Hematopoietic multipotent progenitor cell treated with erythropoietin and hydrocortisone succinate and interleukin-3 and kit ligand, for 15 days (in vitro differentiated cells): ENCODE measurements around the gene SPATA9.

Experiments
- DNase-seq: peaks from one replicate; pipeline ENCODE4 v3.0.0-alpha.2; 2015; ENCODE audit warnings: low spot score

SPATA9 gene, protein sequence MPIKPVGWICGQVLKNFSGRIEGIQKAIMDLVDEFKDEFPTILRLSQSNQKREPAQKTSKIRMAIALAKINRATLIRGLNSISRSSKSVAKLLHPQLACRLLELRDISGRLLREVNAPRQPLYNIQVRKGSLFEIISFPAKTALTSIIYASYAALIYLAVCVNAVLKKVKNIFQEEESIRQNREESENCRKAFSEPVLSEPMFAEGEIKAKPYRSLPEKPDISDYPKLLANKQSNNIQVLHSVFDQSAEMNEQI

DNA sequence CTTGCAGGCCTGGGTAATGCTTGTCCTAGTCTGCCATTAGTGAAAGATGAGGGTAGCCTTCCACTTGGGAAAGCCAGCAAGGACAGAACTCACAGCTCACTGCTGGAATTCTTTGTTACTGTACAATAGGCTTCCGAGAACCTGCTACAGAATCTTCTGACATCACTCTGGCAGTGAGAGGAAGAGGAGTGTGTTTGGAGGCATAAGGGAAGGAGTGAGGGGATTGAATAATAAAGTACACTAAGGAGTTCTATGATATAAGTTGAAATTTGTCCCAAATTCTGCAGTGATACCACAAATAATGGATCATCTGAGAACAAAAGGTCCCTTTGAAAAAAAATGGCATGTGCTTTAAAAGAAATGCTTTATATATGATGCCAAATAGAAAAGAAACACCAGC, at the start of gene SPATA9:
SPATA9 (minus strand) TSS at position 101 of the 400 bp plus-strand sequence. CDS start 137 bp downstream, outside the sequence.
- no peak for DNase-seq

DNA sequence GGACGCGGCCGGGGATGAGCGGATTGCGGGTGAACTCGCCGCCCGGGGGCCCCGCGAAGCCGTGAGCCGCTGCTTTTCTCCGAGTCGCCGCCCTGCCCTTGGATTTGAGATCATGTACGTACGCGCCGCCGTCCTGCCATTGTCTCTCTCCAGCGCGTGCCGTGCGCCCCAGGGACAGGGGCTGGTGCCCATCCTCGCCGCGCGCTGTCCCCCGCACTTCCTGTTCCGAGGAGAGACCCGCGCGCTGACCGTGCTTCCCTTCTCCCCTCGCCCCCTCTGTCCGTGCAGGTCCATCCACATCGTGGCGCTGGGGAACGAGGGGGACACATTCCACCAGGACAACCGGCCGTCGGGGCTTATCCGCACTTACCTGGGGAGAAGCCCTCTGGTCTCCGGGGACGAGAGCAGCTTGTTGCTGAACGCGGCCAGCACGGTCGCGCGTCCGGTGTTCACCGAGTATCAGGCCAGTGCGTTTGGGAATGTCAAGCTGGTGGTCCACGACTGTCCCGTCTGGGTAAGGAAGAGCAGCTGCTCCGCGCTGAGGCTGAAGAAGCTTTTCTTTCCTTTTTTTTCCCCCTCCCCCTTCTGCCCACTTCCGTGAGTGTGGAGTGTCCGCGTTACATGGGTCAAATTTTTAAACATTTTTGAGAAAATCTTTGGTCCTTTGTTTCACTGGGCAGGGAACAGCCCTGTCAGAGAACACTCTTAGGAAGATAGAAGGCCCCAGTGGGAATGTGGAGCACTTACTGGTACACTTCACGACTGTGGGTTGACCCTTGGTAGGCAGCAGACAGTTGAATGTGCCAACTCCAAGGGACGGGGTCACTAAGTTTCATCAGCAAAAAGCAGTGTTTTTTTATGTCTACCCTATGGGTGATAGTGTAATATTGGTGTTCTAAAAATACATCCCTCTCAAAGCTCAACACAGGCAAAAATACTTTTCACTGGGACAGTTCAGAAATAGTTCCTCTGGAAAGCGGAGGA, 49.1 kb upstream of the SPATA9 start:
- DNase-seq: peak; percentile 43

DNA sequence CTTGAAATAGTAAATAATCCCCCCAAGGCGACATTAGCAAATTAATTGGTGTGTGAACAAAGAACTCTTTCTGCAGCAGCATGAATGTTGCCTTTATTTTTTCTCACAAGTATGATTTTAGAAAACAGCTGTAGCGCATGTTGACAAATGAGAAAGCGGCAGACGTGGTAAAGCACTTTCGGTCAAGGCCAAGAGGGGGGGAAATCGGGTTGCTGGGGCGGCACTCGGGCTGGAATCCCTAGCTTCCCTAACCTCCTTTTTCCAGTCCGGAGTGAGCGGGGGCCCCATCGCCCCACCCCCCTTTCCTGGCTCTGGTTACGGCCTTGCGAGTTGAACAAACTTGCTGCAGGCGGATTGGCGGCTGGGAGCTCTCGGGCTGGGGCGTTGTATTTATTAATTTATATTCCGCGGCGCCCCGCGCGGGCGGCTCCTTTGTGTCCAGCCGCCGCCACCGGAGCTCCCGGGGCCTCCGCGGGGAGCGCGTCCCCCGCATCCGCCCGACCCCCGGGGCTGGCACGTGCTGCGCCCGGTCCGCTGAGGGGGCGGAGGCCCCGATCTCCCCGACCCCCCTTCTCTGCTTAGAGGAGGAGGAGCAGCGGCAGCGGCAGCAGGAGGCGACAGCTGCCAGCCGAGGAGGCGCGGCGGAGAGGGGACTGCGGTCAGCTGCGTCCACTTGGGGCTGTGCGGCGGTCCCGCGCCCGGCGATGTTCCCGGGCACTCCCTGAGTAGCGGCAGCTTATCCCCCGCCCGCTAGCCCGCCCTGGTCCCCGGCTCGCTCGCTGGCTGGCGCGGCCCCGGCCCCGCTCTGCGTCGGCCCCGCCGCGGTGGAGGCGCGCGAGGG, 48.2 kb upstream of the SPATA9 start, which contains the start of gene RHOBTB3:
RHOBTB3 (plus strand) TSS at position 607 of the 841 bp plus-strand sequence. CDS start 347 bp downstream, outside the sequence.
- peak; percentile 60 for DNase-seq

DNA sequence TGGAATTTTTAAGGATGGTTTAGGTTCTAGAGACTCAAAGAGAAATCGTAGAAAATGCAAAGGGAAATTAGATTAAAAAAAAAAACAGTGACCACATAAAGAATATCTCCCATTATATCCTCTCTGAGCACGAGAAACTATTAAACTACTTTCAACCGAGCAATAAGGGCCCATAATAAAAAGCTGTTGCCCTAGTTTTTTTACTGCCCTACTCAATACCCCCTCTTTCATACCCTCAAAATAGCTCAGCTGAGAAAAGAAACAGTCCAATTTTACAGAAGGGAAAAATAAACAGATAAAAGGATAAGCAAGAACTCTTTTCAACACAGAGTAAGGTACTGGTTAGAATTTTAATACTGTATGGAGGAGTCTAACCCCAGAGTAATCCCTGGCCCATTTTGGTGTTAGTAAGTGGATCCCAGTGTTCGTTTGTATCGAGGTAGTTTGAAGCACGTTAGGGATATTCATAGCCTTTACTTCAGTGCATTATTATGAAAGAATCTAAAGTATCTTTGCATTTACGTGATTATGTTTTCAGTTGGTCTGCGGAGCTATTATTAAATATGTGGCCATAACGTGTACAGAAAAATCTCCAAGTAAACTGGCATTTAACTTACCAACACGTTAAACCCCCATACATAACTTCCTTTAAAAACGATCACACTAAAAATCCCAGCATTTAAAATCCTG, 47.4 kb upstream of the SPATA9 start:
- peak; percentile 24 for DNase-seq

DNA sequence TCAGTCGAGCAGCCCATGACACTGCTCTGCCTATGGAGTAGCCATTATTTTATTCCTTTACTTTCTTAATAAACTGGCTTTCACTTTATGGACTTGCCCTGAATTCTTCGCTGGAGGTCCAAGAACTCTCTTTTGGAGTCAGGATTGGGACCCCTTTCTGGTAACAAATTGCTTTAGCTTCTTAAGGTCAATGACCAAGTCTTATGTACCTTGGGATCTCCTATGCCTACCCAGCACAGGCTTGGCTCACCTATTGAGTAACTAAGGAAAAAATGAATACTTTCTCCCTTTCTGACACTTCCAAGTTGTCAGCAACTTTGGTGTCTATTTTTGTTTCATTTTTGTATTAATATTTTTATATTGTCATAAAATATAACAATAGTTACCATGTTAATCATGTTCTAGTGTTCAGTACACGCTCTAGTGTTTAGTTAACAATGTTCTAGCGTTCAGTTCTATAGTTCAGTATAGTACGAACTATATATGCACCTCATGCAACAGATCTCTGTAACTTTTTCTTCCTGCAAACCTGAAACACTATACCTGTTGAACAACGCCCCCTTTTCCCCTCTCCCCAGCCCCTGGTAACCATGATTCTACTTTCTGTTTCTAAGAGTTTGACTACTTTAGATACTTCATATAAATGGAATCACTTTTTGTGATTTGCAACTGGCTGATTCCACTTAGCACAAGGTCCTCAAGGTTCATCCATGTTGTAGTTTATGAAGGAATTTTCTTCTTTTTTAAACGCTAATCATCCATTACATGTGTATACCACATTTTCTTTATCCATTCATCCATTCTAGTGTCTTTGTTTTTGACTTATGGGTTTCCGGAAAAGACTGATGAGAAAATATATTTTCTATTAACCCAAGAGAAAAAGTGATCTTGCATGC, 46.6 kb upstream of the SPATA9 start:
- DNase-seq: peak; percentile 18

DNA sequence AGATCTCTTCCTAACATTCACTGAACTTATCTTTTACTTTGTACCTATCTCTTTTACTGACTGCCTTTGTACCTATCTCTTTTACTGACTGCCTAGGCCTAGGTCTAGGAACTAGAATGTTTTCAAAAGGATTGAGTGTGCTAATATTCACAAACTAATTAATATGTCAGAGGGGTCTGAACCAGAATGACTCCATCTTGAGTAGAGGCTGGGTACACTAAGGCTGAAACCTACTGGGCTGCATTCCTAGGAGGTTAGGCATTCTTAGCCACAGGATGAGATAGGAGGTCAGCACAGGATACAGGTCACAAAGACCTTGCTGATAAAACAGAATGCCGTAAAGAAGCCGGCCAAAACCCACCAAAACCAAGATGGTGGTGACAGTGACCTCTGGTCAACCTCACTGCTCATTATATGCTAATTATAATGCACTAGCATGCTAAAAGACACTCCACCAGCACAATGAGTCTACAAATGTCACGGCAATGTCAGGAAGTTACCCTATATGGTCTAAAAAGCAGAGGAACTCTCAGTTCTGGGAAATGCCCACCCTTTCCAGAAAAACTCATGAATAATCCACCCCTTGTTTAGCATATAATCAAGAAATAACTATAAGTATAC, 45.8 kb upstream of the SPATA9 start:
- DNase-seq: peak; percentile 72

DNA sequence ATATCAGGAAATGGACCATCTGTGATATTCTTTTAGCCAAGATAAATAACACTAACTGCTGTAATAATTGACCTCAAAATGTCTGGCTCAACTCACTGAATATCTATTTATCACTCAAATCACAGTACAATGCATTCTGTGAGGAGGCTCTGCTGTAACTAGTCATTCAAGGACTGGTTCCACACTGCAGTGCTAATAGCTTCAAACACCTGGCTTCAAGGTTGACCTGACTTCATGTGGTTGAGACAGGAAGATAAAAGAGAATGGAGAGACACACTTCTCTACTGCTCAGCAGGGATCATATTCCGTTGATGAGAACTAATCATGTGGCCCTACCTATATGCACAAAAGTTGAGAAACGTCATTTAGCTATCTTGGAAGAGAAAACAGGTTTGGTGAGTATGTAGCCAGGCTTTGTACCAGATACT, 45.0 kb upstream of the SPATA9 start:
- no peak for DNase-seq

DNA sequence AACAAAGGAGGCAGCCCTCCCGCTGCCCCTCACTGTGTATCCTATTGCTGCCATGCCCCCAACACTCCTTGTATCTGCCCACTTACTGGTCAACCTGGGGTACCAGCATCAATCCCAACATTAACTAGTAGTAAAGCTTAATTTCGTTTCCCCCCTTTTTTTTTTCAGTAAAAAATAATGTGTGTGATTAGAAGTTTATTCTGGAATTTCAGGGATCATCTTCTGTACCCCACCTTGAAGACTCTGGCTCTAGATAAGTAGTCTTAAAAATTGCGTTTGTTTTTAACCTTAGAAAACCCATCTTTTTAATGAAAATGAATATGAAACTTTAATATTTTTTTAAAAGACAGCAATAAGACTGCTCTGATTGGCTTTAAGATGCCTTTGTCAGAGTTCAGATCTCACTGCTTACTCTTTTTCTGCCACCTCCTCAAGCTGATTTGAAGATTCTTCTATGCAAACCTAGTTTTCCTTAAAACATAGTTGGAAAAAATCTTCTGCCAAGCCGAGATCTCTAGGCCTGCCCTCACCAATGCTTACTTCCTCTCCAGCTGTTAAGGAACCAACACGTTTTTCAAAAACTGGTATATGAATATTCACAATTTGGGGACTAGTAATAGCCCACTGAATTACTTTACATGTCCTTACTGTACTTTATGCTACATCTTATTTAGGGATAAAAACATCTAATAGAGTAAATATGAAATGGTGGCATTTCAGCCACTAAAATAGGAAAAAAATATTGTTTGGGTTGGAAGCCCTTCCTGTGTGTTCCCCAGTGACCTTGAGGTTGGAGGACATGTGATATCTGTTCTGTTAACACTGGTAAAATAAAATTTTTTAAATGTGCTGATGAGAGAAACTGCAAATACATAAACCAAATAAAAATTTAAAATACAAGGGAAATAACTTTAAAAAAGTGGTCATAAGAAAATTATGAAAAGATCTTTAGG, 44.3 kb upstream of the SPATA9 start:
- DNase-seq: no peak

DNA sequence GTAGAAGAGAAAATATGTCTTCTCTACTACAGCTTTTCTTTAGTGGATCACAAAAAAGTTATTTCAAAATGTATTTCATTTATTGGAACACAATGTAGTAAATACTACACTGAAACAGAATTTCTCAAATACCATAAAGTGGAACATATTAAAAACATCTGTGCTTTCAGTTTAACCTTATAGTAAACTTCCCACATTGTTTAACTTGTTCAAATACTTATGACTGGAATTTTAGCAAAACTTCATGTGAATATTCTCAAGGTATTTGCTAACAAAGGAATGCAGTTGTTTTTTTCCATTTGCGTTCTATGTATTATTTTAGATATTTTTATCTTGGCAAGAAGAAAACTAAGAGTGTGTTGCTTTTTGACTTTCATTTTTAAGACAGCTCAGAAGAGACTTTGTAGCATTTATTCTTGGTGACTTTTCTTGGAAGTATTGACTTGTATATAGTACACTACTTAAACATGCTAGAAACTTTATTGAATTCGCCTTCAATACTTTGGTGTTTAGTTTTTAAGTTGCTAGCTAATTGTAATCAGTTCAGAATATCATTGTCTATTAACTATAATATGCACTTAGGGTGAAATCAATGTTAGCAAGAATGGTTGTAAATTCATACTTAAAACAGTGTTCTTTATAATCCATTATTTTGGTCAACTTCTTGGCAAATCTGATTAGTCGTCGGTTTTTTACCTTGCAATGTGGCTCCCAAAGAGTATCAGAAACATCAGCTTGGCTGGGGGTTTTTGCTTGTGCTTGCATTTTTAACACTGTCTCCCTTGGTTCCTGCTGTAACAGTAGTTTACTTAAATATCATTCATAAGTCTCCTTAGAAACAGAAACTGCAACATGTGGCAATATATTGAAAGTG, 43.4 kb upstream of the SPATA9 start:
- peak; percentile 21 for DNase-seq

DNA sequence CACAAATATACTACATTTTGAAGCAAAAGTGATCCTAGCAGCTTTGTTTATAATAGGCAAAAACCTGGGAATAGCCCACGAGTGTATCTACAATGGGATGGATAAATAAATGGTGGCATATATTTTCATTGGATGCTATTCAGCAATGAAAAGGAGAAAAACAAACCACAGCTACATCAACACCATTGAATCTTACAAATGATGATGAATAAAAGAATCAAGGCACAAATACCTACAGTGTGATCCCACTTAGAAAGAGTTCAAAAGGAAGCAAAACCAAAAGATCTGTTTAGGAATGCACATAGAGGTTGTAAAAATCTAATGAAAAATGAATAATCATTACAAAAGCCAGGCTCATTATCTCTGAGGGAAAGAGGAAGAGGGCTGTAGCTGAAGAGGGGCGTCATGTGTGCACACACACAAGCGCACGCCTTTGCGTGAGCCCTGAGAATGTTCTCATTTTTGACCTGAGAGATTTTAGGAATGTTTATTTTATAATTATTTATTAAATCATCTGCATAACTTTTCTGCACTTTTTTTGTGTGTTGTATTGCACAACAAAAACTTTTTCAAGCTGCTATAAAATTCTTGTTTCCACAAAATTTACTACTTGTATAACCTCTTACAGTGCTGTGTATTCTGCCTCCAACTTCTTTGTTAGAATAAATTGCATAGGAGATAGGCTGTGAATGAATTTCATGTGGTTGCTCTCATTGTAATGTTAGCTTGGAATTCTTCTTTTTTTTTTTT, 42.5 kb upstream of the SPATA9 start:
- no peak for DNase-seq

DNA sequence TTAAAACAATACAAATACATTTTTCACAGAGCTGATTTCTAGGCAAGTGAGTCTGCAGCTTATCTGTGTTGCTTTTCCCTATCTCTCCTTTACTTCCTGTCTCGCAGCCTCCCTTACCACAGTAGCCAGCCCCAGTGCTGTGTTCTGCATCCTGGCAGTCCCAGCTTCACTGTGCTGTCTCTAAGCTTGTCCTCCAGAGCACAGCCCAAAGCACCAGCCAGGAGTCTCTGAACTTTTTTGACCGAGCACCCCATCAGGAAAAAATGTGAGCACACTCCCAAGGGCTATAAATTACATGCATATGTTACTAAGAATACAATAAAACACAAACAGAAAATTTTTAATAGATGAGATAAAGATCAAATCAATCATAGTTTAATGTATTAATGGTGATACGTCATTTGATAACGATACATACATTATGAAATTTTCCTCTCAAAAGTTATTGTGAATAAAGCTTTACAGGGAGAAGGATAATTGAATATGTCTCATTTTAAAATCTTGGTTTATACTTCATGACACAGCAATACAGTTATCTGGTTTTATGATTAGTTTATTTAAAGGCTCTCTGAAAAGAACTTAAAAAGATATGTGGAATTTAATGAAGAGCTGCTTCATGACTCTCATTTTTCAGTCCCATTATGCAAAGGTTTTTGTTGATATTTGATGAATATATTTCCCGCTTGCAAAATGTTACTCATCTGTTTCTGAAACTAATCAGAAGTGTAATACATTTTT, 41.0 kb upstream of the SPATA9 start:
- DNase-seq: no peak

DNA sequence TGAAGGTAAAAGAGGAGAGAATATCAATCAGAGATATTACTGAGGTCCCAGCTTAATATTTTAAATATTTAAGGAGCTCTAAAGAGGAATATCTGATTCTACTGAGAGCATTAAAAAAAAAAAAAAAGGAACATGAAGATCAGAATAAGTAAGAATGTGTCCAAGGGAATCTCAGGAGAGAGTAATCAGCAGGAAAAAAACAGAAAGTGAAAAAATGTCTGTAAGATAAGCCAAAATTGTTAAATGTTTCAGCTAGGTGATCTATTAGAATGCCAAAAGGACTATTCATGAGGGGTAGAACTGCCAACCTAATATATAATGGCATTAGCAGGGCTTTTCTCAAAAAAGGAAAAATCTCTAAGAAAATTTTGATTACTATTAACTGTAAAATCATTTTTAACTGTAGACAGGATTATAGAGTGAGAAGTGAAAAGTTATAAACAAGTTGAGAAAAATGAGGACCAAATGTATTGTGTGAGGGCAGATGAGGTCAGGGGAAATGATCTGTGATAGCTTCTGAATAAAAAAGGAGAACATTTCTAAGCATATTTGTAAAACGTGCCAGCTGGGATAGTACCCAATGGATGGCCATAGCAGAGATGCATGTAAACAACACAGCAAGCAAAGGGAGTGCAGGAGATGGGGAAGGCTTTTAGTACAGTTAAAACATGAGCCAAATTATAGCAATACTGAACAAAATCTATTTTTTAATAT, 38.9 kb upstream of the SPATA9 start:
- DNase-seq: no peak

DNA sequence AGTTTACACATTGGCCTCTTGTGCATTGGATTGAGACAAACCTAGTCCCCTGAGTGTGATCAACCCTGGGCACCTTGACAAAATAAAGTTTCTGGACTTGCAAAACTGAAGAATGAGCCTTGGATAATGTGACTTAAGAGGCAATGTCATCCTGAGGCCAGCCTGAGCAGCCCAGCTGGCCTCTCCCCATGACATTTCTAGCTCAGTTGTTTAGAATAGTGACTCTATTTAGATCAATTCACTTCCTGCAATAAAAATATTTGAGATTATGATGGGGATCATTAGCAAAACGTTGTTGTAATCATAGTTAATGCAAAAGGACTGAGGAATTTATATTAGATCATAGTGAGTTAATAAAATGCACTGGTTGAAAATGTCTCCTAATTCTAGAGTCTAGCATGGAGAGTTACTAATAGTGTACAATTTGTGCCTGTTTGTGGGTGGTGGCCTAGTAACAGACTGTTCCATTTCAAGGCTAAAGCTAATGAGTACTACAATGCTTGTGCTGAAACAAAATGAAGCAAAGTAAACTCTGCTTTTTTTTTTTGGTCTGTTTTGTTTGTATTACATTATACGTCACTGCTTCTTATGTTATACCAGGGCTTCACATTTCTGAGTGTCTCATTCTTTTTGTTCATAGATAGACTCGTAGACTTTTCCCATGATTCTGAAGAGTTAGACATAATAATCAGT, 37.4 kb upstream of the SPATA9 start:
- DNase-seq: no peak

DNA sequence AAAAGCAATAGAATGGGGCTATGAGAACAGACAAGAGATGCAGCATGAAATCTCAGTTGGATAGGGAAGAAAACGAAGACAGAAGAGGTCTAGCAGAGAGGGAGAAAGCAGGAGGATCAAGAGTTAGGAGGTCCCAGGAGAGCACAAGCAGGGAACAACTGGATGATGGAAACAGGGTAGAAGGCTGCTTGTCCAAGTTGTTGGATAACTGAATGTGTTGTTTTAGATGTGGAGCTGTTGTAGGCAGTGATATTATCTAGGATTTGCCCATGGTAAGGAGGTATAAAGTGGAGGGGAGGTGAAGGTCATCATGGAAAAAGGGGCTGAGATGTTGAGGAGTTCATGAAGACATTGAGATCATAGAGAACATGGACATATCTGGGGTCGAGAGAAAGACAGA, 35.9 kb upstream of the SPATA9 start:
- no peak for DNase-seq

DNA sequence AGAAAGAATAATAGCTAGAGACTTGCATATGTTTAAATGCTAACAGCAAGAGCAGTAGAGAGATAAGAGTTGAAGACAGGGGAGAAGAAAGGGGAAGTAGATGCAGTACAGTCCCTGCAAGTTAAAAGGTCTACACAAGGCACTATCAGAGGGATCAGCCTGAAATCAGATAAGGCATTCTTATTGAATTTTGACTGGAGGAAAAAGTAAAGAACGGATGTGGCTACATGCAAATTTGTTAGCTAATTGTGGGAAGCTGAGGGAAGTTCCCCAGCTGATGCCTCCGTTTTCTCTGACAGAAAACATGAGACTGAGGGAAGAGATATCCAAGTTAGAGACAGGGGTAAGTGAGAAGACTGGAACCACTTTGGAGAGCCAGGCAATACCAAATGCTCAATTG, 35.4 kb upstream of the SPATA9 start:
- no peak for DNase-seq
